ENCODE results near the gene TEKT5.

The TEKT5 gene

GRCh38 chr16:10605636-10606035 lies 89.1 kb downstream of the TEKT5 start:
- no peak for TF ChIP-seq CTCF (IDR thresholded peaks at IDR 0.05)

- TF ChIP-seq CTCF (IDR thresholded peaks at IDR 0.05), result no peak
These were observed 93.0 kb downstream of the TEKT5 start for GRCh38 chr16:10601444-10602408.

- TF ChIP-seq CTCF (IDR thresholded peaks at IDR 0.05), result no peak
These were observed 93.8 kb downstream of the TEKT5 start for GRCh38 chr16:10600782-10601443.

GRCh38 chr16:10599626-10600025 lies 95.1 kb downstream of the TEKT5 start:
- no peak for TF ChIP-seq CTCF (IDR thresholded peaks at IDR 0.05)

- TF ChIP-seq CTCF (IDR thresholded peaks at IDR 0.05), result no peak
These were observed 96.6 kb downstream of the TEKT5 start for GRCh38 chr16:10598157-10598556.

GRCh38 chr16:10597187-10597601 lies 97.5 kb downstream of the TEKT5 start:
- TF ChIP-seq CTCF (IDR thresholded peaks at IDR 0.05), result no peak

GRCh38 chr16:10594312-10594950 lies 100.3 kb downstream of the TEKT5 start:
- no peak for TF ChIP-seq CTCF (IDR thresholded peaks at IDR 0.05)
